GM21825 (cell line): ENCODE results near the gene TCEAL9.
"Not testable (repeated sequence)": the region's sequence is repeated elsewhere in the genome, so short reads cannot be mapped to it uniquely, and the experiment has no call there.

Experiments
- ATAC-seq: cut with Tn5 transposase; IDR thresholded peaks from one replicate; pipeline ENCODE4 v1.9.1; 2021; ENCODE audit warnings: mild to moderate bottlenecking, moderate library complexity; ENCODE audit not compliant: unreplicated experiment

The TCEAL9 gene

GRCh38 chrX:103356130-103356798 is at the start of gene TCEAL9:
Gene TCEAL9, plus strand, starts transcription at chrX:103356506. Its CDS starts 1,179 bp downstream, at chrX:103357685.
- no peak for ATAC-seq

- ATAC-seq = no peak
Measured at GRCh38 chrX:103309860-103310554, 46.3 kb upstream of the TCEAL9 start.

- peak; percentile 95 for ATAC-seq
Measured at GRCh38 chrX:103310555-103311398, 45.5 kb upstream of the TCEAL9 start, which contains the start of gene BEX2. Gene BEX2, minus strand, starts transcription at chrX:103310990. Its CDS starts 1,014 bp downstream, at chrX:103309976.

- no peak for ATAC-seq
Measured at GRCh38 chrX:103311399-103311780, 44.9 kb upstream of the TCEAL9 start.

- ATAC-seq = no peak
Measured at GRCh38 chrX:103329991-103330390, 26.3 kb upstream of the TCEAL9 start, which contains the start of gene TCEAL7. Gene TCEAL7, plus strand, starts transcription at chrX:103330239. Its CDS starts 1,165 bp downstream, at chrX:103331404.

- no peak for ATAC-seq
Measured at GRCh38 chrX:103330681-103331288, 25.5 kb upstream of the TCEAL9 start.

GRCh38 chrX:103338663-103339062 is 17.6 kb upstream of the TCEAL9 start:
- no peak for ATAC-seq

- peak; percentile 70 for ATAC-seq
Measured at GRCh38 chrX:103343105-103343504, 13.2 kb upstream of the TCEAL9 start.

GRCh38 chrX:103344606-103345005 is 11.7 kb upstream of the TCEAL9 start:
- ATAC-seq = no peak

GRCh38 chrX:103347682-103348397 is 8.5 kb upstream of the TCEAL9 start:
- ATAC-seq = no peak

- ATAC-seq = no peak
Measured at GRCh38 chrX:103356858-103357257, 552 bp downstream of the TCEAL9 start.

GRCh38 chrX:103357871-103358270 is 1.6 kb downstream of the TCEAL9 start:
- ATAC-seq = no peak

GRCh38 chrX:103359605-103360004 is 3.3 kb downstream of the TCEAL9 start:
- not testable (repeated sequence) for ATAC-seq

GRCh38 chrX:103360092-103360491 is 3.8 kb downstream of the TCEAL9 start:
- no peak for ATAC-seq

- no peak for ATAC-seq
Measured at GRCh38 chrX:103360916-103361315, 4.6 kb downstream of the TCEAL9 start.

GRCh38 chrX:103361798-103362197 is 5.5 kb downstream of the TCEAL9 start:
- ATAC-seq = no peak

GRCh38 chrX:103362474-103362873 is 6.2 kb downstream of the TCEAL9 start:
- no peak for ATAC-seq

- ATAC-seq = no peak
Measured at GRCh38 chrX:103363046-103363445, 6.7 kb downstream of the TCEAL9 start.

- ATAC-seq = no peak
Measured at GRCh38 chrX:103367502-103367901, 11.2 kb downstream of the TCEAL9 start.

GRCh38 chrX:103369479-103369878 is 13.2 kb downstream of the TCEAL9 start:
- ATAC-seq = no peak
